VCaP (cell line): ENCODE measurements around the gene ZNF749.

ENCODE experiments used
- H3K27ac ChIP-seq: fragments of 450-650 bp; 2 replicates; pipeline ENCODE4 v1.5.1; 2017
- CTCF ChIP-seq: fragments of 450-650 bp; conservative IDR thresholded peaks from 2 replicates; pipeline ENCODE4 v1.5.1; 2017; ENCODE audit warnings: mild to moderate bottlenecking, moderate library complexity

Gene ZNF749

GRCh38 chr19:57437931-57438330, 2.8 kb downstream of the ZNF749 start:
- TF ChIP-seq CTCF, result no peak
- no peak overlapping the region; the same call in 1 of the 2 replicates for H3K27ac ChIP-seq

- H3K27ac ChIP-seq, result no peak overlapping the region
- TF ChIP-seq CTCF, result no peak
These were observed 3.8 kb downstream of the ZNF749 start for GRCh38 chr19:57438925-57439324.

DNA sequence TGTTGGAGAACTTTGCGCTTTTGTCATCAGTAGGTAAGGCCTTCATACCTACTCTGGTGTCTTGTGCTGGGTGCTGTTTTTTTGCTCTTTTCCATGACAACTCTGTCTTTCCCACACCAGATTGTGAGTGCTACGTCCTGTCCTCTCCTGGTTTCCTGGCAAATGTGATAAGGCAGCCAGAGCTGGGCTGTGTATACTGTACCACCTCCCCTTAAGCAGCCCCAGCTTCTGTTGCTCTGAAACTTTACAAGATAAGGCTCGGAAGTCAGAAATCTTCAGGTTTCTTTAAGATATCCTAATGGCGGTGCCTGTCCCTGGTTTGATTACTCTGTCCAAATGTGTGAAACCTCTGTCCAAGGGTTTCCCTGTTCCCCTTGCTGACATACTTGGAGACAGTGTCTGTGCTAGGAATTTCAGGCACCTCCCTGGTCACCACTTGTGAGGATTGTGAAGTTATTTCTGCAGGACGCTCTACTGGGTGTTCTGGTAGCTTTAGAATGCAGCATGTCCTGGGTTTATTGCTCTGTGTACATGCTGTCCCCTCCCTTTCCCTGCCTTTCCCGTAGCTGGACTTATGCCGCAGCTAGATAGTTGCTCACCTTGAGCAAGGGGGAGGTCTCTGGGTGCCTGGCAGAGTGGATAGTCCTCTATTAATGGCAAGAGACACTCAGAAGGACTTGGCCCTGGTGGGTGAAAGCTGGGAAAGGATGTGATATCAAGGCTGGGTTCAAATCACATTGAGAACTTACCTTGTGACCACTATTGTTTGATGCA, 7.0 kb downstream of the ZNF749 start:
- no peak for TF ChIP-seq CTCF

DNA sequence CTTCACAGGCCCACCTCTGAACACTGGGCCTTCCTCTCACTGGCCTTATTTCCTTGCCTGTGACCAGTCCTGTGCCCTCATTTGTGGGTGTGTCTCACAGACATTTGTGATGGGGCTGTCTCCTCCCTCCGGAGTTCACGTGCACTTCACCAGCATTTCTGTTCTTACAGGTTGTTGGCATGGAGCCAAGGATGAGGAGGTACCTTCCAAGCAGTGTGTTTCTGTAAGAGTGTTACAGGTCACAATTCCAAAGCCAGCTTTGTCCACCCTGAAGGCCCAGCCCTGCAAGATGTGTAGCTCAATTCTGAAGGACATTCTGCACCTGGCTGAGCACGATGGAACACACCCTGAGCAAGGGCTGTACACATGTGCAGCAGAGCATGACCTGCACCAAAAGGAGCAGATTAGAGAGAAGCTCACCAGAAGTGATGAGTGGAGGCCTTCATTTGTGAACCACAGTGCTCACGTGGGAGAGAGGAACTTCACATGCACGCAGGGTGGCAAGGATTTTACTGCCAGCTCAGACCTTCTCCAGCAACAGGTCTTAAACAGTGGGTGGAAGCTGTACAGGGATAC, 8.1 kb downstream of the ZNF749 start:
- no peak for TF ChIP-seq CTCF
- no peak overlapping the region for H3K27ac ChIP-seq

More for the DNA sequence above, 7.0 kb downstream of the ZNF749 start:
- no peak overlapping the region for H3K27ac ChIP-seq

DNA sequence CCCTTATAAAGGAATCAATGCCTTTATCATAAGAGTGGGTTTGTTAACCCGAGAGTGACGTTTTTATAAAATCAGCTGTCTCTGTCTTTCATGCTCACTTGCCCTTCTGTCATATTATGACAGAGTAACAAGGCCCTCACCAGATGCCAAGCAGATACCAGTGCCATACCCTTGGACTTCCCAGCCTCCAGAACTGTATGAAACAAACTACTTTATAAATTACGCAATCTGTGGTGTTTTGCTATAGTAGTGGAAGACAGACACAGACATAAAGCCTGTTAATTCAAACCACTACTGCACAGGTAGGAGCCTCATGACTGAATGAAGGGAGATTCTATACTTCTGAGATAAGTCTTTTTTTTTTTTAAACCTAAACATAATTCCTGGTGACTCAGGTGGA, 17.2 kb downstream of the ZNF749 start:
- TF ChIP-seq CTCF, result no peak
- no peak overlapping the region for H3K27ac ChIP-seq

GRCh38 chr19:57465680-57466381, 30.7 kb downstream of the ZNF749 start:
- TF ChIP-seq CTCF, result peak; percentile 81

GRCh38 chr19:57466489-57466888, 31.4 kb downstream of the ZNF749 start:
- H3K27ac ChIP-seq, result no peak overlapping the region
- TF ChIP-seq CTCF, result no peak

More at GRCh38 chr19:57465680-57466381, 30.7 kb downstream of the ZNF749 start:
- no peak overlapping the region for H3K27ac ChIP-seq
